ENCODE data around the gene TMEM212.

TMEM212 gene

GRCh38 chr3:171833789-171834460 is 9.2 kb upstream of the TMEM212 start:
- H3K4me3 ChIP-seq (ENCODE audit: low read depth, low read length) = no peak overlapping the region
- no peak for DNase-seq (ENCODE audit: low read depth)
- TF ChIP-seq, protein P1, sequence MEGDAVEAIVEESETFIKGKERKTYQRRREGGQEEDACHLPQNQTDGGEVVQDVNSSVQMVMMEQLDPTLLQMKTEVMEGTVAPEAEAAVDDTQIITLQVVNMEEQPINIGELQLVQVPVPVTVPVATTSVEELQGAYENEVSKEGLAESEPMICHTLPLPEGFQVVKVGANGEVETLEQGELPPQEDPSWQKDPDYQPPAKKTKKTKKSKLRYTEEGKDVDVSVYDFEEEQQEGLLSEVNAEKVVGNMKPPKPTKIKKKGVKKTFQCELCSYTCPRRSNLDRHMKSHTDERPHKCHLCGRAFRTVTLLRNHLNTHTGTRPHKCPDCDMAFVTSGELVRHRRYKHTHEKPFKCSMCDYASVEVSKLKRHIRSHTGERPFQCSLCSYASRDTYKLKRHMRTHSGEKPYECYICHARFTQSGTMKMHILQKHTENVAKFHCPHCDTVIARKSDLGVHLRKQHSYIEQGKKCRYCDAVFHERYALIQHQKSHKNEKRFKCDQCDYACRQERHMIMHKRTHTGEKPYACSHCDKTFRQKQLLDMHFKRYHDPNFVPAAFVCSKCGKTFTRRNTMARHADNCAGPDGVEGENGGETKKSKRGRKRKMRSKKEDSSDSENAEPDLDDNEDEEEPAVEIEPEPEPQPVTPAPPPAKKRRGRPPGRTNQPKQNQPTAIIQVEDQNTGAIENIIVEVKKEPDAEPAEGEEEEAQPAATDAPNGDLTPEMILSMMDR (IDR thresholded peaks at IDR 0.05; ENCODE audit: control insufficient read depth, extremely low read depth, insufficient read depth) = peak; percentile 66

DNA sequence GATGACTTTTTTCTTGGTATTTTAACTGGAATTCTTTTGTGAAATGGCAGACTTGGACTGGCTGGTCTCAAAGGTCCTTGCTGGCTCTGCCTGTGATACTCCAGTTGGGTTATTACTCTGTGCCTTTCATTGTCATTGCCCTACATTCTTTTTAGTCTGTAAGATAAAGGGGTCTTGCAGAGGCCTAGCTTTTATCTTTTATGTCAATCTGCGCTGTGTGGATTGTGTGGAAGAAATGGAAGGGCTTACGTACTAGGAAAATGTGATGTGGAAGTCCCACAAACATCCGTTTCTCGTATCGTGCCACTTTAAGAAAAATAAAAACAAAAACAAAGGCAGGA is 8.7 kb upstream of the TMEM212 start:
- DNase-seq (ENCODE audit: low read depth) = no peak
- no peak overlapping the region for H3K4me3 ChIP-seq (ENCODE audit: low read depth, low read length)
- TF ChIP-seq, protein P1 (IDR thresholded peaks at IDR 0.05; ENCODE audit: control insufficient read depth, extremely low read depth, insufficient read depth) = no peak

DNA sequence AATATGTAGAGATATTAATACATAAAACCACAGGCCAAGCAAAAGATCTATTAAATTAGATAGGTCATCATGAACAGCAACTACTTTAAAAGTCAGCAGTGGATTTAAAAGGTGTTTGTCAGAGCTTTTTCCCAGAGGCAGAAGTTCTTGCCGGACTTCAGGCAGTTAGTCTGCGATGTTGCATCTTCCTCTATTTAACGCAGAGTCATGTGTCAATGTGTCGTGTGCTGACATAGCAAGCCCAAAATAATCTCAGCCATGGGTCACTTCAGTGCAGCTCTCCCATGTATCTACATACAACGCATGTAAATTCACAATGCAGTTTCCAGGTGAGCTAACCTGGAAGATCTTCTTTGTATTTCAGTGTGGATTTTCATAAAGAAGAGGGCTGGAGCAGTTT is 8.0 kb upstream of the TMEM212 start:
- no peak overlapping the region for H3K4me3 ChIP-seq (ENCODE audit: low read depth, low read length)
- TF ChIP-seq, protein P1 (IDR thresholded peaks at IDR 0.05; ENCODE audit: control insufficient read depth, extremely low read depth, insufficient read depth) = no peak

DNA sequence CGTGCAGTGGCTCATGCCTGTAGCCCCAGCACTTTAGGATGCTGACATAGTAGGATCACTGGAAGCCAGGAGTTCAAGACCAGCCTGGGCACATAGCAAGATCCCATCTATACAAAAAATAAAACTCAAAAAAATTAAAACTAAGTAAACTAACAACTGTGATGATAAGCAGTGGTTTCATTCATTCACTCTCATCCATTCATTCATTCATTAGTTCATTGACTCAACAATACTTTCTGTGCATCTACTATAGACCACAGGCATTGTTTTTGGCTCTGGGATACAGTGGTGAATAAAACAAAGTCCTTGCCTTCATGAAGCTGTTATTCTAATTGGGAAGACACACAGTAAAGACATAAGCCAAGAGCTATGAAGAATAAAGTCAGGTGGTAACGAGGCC is 7.5 kb upstream of the TMEM212 start:
- TF ChIP-seq, protein P1 (IDR thresholded peaks at IDR 0.05; ENCODE audit: control insufficient read depth, extremely low read depth, insufficient read depth) = no peak
- H3K4me3 ChIP-seq (ENCODE audit: low read depth, low read length) = no peak overlapping the region
- no peak for DNase-seq (ENCODE audit: low read depth)

More for the DNA sequence above, 8.0 kb upstream of the TMEM212 start:
- no peak for DNase-seq (ENCODE audit: low read depth)

GRCh38 chr3:171836855-171837254 is 6.3 kb upstream of the TMEM212 start:
- DNase-seq (ENCODE audit: low read depth) = no peak
- no peak overlapping the region for H3K4me3 ChIP-seq (ENCODE audit: low read depth, low read length)
- TF ChIP-seq, protein P1 (IDR thresholded peaks at IDR 0.05; ENCODE audit: control insufficient read depth, extremely low read depth, insufficient read depth) = no peak

DNA sequence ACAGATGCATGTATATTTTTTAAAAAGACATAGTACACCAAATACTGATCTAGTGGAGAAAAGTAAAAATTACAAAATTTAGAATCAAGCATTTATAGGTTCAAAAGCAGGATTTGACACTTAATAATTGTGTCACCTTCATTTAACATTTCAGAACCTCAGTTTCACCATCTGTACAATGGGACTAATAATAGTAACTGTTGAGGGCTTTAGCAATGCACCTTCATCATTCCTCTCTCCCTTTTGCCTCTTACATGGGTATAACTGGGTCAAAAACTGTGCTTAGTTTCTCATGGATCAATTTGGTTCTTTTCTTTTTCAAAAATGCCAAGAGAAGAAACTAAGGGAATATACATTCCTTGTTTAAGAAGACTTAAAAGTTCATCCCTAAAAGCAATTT is 5.5 kb upstream of the TMEM212 start:
- H3K4me3 ChIP-seq (ENCODE audit: low read depth, low read length) = no peak overlapping the region
- DNase-seq (ENCODE audit: low read depth) = no peak
- TF ChIP-seq, protein P1 (IDR thresholded peaks at IDR 0.05; ENCODE audit: control insufficient read depth, extremely low read depth, insufficient read depth) = no peak

DNA sequence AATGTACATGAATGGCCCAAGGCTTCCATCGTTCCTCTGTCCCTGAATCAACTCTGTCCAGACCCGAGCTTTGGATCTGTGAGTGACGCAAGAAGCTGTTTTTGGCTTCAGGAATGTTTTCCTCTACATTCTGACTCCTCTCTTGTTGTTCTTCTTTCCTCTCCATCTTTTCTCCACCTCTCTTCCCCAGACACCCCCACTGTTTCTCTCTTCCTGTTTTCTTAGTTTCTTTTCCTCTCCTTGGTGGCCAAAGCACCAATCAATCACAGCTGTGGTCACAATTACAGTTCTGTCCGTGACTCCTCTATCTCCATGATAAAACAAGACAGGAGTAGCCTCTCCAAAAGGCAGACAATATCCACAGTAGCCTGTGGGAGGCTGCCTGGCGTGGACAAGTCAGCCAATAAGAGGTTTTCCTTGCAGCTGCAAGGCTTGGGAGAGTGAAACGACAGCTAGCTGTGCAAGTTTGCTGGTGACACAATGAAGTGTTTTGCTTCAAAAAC is 4.9 kb upstream of the TMEM212 start:
- DNase-seq (ENCODE audit: low read depth) = no peak
- TF ChIP-seq, protein P1 (IDR thresholded peaks at IDR 0.05; ENCODE audit: control insufficient read depth, extremely low read depth, insufficient read depth) = no peak
- no peak overlapping the region for H3K4me3 ChIP-seq (ENCODE audit: low read depth, low read length)
